GM19023 (cell line): ENCODE results near the gene NRG3.

Source experiments
- ATAC-seq: cut with Tn5 transposase; IDR thresholded peaks from one replicate; pipeline ENCODE4 v1.9.1; 2021; ENCODE audit warnings: mild to moderate bottlenecking, moderate library complexity; ENCODE audit not compliant: unreplicated experiment

The NRG3 gene

GRCh38 chr10:82453678-82454293 is 578.8 kb downstream of the NRG3 start:
- ATAC-seq: no peak

GRCh38 chr10:82462910-82463551 is 588.0 kb downstream of the NRG3 start:
- ATAC-seq: no peak

DNA sequence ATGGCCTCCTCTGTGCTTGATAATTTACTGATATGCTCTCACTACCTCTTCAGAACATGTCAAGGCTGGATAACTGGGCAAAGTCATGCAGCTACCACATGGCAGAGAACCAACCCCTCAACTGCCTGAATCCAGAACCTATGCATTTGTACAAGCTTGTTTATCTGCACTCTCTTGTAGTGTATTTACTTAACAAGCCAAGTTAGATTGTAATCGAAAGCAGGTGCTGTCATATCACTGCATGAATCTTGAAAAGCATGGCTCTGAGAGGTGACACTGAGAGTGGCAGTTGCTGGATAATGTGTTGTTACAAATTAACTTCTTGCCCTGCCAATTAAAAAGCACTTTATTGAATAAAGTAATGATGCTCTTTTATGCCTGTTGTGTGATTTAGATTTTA is 588.6 kb downstream of the NRG3 start:
- no peak for ATAC-seq

DNA sequence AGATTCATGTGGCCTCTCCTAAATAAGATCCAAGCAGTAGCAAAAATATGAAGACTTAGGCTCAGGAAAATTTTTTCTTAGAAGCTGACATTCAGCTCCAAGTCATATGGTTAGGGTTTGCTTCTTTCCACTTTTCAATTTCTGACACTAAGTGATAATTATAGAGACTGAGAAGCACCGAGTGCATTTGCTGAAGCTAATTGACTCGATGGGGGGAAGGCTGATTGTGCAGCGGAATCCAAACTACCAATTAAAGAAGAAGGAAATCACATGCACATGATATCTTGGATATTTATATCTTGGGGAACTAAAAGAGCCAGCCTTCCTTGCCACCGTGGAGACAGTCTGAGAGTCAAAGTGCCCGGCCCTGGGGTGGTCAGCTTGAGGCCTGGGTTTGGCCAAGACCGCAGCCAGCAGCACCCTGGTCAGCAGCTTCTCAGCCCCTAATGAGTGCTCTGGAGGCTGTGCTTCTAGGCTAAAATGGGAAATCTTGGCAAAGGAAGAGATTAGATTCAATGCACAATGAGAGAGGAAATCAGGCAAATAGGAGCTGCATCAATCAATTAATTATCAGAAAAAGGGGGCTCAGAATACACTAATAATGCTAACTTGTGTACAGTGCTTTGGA is 589.3 kb downstream of the NRG3 start:
- ATAC-seq: no peak

DNA sequence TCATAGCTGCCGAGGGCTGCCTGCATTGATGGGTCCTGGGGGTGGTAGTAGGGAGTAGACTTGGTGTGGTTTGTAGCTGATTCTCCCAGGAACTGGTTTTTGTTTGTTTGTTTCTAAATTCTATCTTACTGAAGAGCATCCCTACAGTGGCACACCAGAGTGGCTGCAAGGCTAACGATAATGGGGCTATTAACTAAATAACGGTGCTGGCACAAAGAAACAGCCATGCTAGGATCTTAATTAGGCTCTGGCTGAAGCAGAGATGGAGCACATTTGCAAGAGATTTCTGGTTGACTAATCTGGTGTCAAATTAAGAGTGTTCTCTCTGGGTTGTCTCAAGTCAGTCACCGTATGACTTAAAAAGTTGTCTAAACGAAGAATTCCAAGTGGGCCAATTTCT is 590.0 kb downstream of the NRG3 start:
- no peak for ATAC-seq

GRCh38 chr10:82468453-82468852 is 593.5 kb downstream of the NRG3 start:
- no peak for ATAC-seq

DNA sequence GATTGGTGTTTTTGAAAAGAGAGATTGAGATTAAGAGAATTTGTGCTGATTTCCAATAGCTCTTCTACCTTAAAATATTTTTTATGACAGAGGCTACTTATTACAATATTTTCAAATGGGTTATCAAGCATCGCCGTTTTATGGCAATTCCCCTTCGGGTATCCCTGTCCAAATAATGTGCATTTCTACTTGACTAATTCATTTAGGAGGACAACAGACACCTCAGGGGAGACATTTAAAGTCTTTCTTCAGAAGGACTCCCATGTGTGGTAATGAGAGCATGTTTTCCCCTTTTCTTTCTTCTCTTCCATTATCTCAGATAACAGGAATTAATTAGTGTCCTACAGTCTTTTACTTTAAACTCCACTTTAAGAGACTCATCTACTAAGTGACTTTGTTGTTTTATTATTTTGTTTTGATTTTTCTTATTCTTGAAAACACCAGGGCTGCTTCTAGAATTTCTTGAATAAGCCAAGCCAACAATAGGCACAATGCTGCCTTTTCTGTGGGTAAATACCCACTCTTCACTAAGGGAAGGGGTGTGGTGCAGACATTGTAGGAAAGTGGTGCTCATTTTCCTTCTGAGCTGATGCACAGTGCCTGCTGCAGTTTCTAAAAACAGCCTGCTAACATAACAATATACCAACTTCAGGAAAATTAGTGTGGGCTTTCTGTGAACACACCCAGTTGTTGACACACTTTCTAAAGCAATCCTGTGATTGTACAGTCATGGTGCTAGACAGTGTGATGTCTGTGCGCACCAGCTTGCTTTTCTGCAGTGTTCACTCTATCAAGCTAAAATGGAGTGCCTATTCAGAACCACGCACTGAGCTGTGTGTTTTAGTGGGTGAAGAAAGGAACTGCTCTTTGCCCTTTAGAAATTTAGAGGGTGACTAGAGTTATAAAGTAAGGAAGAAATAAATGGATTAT is 597.7 kb downstream of the NRG3 start:
- ATAC-seq: no peak

- no peak for ATAC-seq
These were observed 602.8 kb downstream of the NRG3 start for GRCh38 chr10:82477776-82478175.

- ATAC-seq: no peak
These were observed 617.7 kb downstream of the NRG3 start for GRCh38 chr10:82492647-82493046.

- ATAC-seq: no peak
These were observed 621.1 kb downstream of the NRG3 start for GRCh38 chr10:82496114-82496513.

GRCh38 chr10:82497439-82497838 is 622.4 kb downstream of the NRG3 start:
- no peak for ATAC-seq

GRCh38 chr10:82498976-82499375 is 624.0 kb downstream of the NRG3 start:
- ATAC-seq: no peak

DNA sequence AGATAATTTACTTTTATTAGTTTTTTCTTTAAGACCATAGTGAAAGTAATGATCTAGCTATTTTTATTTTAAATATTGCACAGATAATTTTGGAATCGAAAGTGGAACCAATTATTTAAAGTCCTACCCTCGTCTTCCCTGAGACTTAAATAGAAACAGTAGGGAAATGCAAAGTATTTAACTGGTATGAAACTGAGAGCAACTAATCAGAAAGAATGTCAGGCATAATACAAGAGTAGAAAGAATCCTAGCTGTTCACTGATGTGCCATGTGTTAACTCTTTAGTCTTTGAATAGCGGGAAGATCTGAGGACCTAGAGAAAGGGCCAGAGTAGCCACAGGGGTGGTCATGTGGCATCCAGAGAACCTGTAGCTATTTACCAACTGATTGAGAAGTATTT is 630.0 kb downstream of the NRG3 start:
- no peak for ATAC-seq

- ATAC-seq: no peak
These were observed 631.8 kb downstream of the NRG3 start for GRCh38 chr10:82506680-82507376.

GRCh38 chr10:82515256-82515655 is 640.3 kb downstream of the NRG3 start:
- no peak for ATAC-seq

DNA sequence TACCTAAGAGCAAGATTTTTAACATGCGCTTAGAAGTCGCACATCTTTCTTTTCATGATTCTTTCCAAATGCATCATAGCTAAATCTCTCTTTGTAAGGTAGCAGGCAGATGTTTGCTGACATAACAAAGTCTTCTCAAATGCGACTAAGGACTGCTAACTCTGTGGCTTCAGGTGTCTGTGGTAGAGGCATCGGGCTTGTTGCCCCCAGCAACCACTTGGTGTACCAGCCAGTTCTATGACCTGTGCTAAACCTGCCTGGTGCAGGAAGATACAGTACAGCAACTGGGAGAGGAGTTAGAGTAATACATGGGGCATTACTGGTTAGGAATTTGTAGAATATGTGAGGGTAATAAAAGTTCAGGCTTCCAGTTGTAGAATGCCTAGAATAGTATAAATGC is 654.1 kb downstream of the NRG3 start:
- ATAC-seq: no peak

DNA sequence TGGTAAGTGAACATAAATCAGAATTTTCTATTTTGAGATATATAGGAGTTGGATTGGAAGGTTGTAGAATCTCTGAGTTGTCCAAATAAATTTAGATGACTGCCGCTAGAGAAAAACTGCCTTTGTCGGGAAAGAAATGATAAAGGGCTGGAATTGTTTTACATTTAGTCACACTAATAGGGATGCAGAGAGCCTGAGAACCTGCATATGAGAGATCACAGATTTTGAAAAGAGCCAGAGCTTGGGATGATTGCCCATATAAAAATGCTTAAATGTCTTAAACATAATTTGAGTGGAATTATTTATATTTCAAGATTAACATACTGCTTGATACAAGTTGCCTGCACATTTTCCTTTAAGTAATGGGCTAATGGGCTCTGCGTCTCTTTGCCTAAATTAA is 660.5 kb downstream of the NRG3 start:
- ATAC-seq: no peak

- ATAC-seq: no peak
These were observed 661.7 kb downstream of the NRG3 start for GRCh38 chr10:82536668-82537067.

GRCh38 chr10:82538272-82538671 is 663.3 kb downstream of the NRG3 start:
- ATAC-seq: no peak

GRCh38 chr10:82543631-82544030 is 668.6 kb downstream of the NRG3 start:
- no peak for ATAC-seq

DNA sequence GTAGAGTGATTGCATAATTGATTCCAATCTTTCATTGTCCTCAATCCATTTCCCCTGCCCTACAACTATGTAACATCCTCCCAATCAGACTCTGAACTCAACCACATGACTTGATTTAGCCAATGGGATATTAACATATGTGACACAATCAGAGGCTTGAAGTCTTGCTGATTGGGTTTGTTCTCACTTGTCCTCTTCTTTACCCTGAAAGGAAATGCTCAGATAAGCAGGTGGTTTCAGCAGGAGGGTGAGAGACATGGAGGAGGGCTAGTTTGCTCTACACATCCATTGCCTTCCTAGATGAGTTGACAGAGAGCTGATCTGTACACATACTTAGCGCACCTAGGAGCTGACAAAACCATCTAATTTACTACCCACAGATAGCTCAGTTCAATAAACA is 669.4 kb downstream of the NRG3 start:
- ATAC-seq: no peak
